Endothelial cell (in vitro differentiated cells): ENCODE data around the gene HGFAC. TPM values are rescaled to one million over a fixed set of nuclear protein-coding genes. Genes with fewer than 3 reads are reported as not detected.

ENCODE experiments used
- DNase-seq: peaks from one replicate; pipeline ENCODE4 v3.0.0; 2021; ENCODE audit warnings: low spot score
- H3K27ac Mint-ChIP-seq: one replicate; pipeline ENCODE4 v1.8.0; 2021; ENCODE audit warnings: mixed read lengths, inconsistent platforms; ENCODE audit not compliant: unreplicated experiment
- H3K27me3 Mint-ChIP-seq: one replicate; pipeline ENCODE4 v1.8.0; 2021; ENCODE audit warnings: mild to moderate bottlenecking, moderate library complexity, mixed read lengths, inconsistent platforms; ENCODE audit not compliant: unreplicated experiment
- H3K36me3 Mint-ChIP-seq: one replicate; pipeline ENCODE4 v1.8.0; 2021; ENCODE audit warnings: mild to moderate bottlenecking, low read depth, mixed read lengths, inconsistent platforms; ENCODE audit not compliant: unreplicated experiment
- H3K4me1 Mint-ChIP-seq: one replicate; pipeline ENCODE4 v1.8.0; 2021; ENCODE audit warnings: mild to moderate bottlenecking, mixed read lengths, inconsistent platforms; ENCODE audit not compliant: unreplicated experiment
- H3K4me3 Mint-ChIP-seq: one replicate; pipeline ENCODE4 v1.8.0; 2021; ENCODE audit warnings: mild to moderate bottlenecking, mixed read lengths, inconsistent platforms; ENCODE audit not compliant: unreplicated experiment
- H3K9me3 Mint-ChIP-seq: one replicate; pipeline ENCODE4 v1.8.0; 2021; ENCODE audit warnings: mixed read lengths, inconsistent platforms; ENCODE audit not compliant: unreplicated experiment
- CTCF ChIP-seq: fragments of 200-600 bp; sonication (generic); IDR thresholded peaks from one replicate; pipeline ENCODE4 v1.5.0; 2021; ENCODE audit warnings: antibody characterized with exemption; ENCODE audit not compliant: unreplicated experiment
- total RNA-seq: library from RNA; stranded (reverse); fragmentation: NEBNext Ultra II Directional; extraction: Animal tissue kit (Norgen Biotek cat#: 25700); gene quantifications from one replicate; pipeline ENCODE4 v1.2.1, GENCODE V29; 2021; ENCODE audit not compliant: unreplicated experiment

HGFAC gene
- total RNA-seq, 1 donor from 2014 or later = 2.4 TPM

DNA sequence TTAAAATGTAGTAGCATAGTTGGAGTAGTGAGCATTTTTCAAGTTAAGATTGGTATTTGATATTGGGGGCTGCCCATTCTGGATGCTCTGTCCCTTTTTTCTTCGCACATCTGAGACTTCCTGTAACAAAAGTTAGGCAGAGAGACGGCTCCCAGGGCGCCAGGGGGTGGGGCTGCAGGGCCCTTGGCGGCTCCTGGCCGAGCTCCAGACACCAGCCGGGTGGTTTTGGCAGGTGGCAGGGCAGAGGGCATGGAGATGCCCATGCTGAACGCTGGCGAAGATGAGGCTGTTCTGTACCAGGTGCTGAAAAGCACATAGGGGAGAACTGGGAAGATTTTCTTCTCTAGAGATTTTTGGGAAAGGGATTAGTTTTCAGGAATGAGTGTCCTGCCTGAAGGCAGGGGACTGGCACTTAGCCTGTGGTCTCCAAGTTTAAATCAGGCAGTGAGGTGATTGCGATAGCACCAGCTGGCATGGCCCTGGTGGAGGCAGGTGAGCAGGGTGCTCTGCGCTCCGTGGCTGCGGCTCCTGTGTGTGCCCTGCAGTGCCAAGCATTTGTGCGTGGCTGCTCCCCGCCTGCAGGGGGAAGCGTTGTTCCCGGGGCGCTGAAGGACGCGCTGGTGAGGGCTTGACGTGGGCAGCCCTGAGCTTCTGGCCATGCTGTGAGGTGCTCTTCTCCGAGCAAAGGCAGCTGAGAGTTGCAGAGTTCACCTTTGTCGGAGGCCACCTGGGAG is 23.6 kb upstream of the HGFAC start:
- no peaks in the 10 kb centered on the region for H3K9me3 Mint-ChIP-seq
- H3K27ac Mint-ChIP-seq = no peak overlapping the region
- peaks cover 46% of the 10 kb centered on the region for H3K36me3 Mint-ChIP-seq
- no peaks in the 10 kb centered on the region for H3K4me1 Mint-ChIP-seq
- no peak overlapping the region for H3K4me3 Mint-ChIP-seq
- TF ChIP-seq CTCF = no peak
- peaks cover 12% of the 10 kb centered on the region for H3K27me3 Mint-ChIP-seq
- no peak for DNase-seq

DNA sequence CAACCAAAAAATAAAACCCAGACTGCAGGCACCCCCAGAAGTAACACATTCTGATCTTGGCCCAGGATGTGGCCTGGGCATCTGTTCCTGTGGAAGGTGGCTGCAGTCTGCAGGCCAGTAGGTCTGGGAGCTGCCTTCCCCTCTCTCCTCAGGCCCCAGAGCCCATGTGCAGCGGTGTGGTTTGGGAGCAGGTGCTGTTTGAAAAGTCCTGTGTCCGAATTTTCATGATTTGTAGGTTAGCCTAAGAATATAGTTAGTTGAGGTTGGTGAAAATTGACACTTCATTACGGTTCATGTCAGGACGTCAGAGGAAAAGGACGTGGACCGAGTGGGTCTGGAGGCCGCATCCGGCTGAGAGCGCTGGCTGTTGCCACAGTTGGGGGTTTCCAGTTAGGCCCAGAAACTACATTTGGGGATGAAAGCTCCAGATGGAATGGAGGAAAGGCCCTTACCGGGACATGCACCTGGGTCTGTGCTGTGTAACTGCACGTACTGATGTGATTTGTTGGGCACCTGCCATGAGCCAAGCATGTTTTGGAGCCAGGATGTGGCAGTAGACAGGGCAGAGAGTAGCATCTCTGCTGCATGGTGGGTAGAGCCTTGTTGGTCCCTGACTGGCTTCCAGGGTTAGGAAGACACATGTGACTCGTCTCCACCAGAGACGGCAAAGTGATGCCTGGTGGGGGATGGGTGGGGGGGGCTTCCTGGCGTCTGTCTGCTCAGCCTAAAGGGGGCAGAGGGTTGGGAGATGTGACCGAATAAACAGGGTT is 21.7 kb upstream of the HGFAC start:
- H3K36me3 Mint-ChIP-seq = peaks cover 50% of the 10 kb centered on the region
- DNase-seq = no peak
- H3K4me1 Mint-ChIP-seq = no peaks in the 10 kb centered on the region
- H3K27me3 Mint-ChIP-seq = peaks cover 12% of the 10 kb centered on the region
- H3K4me3 Mint-ChIP-seq = peak overlapping the region; percentile 37
- peak overlapping the region; percentile 78 for H3K27ac Mint-ChIP-seq
- no peak for TF ChIP-seq CTCF
- no peaks in the 10 kb centered on the region for H3K9me3 Mint-ChIP-seq

DNA sequence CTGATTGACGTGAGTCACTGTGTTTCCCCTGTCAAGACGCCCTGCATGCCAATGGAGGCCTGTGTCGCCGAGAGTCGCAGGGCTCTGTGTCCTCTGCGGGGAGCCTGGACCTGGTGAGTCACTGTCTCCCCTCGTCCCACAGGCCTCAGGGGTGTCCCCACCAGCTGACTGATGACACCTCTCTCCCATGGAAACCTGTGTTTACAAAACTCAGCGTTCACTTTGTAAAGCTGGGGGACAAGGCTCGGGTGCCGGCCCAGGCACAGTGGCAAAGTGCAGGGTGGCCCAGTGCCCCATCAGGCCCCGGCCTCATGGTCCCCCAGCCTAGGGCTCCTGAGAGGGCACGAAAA is 21.2 kb upstream of the HGFAC start:
- H3K27ac Mint-ChIP-seq = no peak overlapping the region
- no peak overlapping the region for H3K4me3 Mint-ChIP-seq
- no peaks in the 10 kb centered on the region for H3K9me3 Mint-ChIP-seq
- peaks cover 12% of the 10 kb centered on the region for H3K27me3 Mint-ChIP-seq
- H3K36me3 Mint-ChIP-seq = peaks cover 46% of the 10 kb centered on the region
- DNase-seq = no peak
- TF ChIP-seq CTCF = no peak
- no peaks in the 10 kb centered on the region for H3K4me1 Mint-ChIP-seq

GRCh38 chr4:3420956-3421355 is 20.8 kb upstream of the HGFAC start:
- no peak overlapping the region for H3K4me3 Mint-ChIP-seq
- no peak for DNase-seq
- peaks cover 12% of the 10 kb centered on the region for H3K27me3 Mint-ChIP-seq
- H3K9me3 Mint-ChIP-seq = no peaks in the 10 kb centered on the region
- peaks cover 45% of the 10 kb centered on the region for H3K36me3 Mint-ChIP-seq
- TF ChIP-seq CTCF = no peak
- H3K27ac Mint-ChIP-seq = no peak overlapping the region
- H3K4me1 Mint-ChIP-seq = no peaks in the 10 kb centered on the region

DNA sequence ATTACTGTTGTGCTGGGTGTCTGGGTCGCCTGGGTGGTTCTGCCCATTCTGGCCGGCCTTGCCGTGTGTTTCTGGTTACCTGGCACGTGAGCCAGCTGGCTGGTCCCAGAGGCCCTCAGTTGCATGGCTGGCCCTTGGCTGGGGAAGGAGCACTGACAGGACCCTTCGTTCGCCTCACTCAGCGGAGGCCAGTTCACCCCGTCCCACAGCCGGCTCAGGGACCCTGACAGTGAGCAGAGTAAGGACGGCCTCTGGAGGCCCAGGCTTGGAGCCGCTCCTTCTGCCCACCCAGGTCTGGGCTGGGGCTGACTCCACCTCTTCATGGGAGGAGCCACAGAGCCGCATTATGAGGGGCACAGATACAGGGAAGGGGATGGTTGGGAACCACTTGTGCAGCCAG is 20.3 kb upstream of the HGFAC start:
- Mint-ChIP-seq H3K27ac (no peak overlapping the region), H3K4me3 (no peak overlapping the region), H3K27me3 (peaks cover 9% of the 10 kb centered on the region), H3K4me1 (no peaks in the 10 kb centered on the region), H3K36me3 (peaks cover 40% of the 10 kb centered on the region), H3K9me3 (no peaks in the 10 kb centered on the region)
- TF ChIP-seq CTCF = no peak
- DNase-seq = no peak
